Right renal pelvis (tissue), 4 donors: ENCODE results near the gene IGF2BP3. TPM values are rescaled to one million over a fixed set of nuclear protein-coding genes. Genes with fewer than 3 reads are reported as not detected.

ENCODE experiments used
- DNase-seq, 4 donors: peaks; one replicate each; pipeline ENCODE4 v3.0.0-alpha.2; 2013; ENCODE audit warnings: low read depth in 4 of 4, low spot score in 3 of 4, missing footprints in 1 of 4
- polyA plus RNA-seq, 4 donors: library from polyadenylated mRNA; unstranded; fragments of 120-200 nt; gene quantifications; one replicate each; pipeline ENCODE4 v1.2.1, GENCODE V29; 2013; ENCODE audit not compliant: insufficient read length in 4 of 4

Gene IGF2BP3
- polyA plus RNA-seq, 4 donors, result 54.5 to 68.8 (median 63.4) TPM

DNA sequence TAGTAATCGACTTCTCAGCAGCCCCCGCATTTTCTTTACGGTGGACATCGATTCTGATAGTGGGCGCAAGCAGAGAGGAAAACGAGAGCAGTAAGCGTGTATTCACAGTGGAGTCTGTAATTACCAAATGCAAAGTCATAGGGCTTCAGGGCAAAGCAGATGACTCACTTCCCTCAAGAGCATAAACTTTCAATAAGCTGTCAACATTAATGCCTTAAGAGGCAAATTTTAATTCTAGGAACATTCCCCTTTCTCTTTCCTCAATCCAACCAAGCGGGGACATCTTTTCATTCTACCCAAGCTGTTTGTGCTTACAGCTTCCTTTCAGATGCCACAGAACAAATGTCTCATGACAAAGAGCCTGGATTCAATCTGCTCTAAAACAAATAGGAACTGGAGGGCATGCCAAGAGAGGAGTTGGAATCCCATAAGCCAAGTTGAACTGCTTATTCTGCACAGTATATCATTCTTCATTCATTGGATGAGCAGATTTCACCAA, 122.6 kb downstream of the IGF2BP3 start:
- no peak for DNase-seq

DNA sequence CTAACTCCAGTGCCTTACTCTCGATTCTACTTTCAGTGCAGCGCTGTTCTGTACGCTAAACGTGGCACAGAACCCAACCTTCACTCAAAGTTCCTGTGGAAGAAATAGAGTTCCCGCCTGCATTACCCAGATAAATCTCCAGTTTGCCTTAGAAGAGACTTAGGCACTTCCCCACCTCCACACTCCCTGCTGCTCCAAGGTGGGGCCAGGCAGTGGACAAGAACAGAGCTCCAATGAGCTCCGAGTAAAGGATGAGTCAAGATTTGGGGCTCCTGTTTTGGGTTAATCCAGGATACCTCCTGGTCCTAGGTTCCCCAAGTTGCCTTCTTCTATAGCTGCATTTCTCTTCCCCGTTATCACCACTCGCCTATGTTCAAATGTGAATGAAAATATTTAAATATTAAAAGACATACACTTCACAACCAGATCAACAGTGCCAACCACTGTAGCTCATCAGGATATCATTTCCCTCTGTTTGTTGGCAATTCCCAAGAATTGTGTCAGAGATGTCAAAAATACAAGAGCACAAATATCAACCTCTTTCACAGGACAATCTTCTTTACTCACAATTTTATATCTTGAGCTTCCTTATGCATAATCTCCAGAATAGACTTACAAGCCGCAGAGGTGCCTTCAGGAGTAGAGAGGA, 123.1 kb downstream of the IGF2BP3 start:
- no peak for DNase-seq

DNA sequence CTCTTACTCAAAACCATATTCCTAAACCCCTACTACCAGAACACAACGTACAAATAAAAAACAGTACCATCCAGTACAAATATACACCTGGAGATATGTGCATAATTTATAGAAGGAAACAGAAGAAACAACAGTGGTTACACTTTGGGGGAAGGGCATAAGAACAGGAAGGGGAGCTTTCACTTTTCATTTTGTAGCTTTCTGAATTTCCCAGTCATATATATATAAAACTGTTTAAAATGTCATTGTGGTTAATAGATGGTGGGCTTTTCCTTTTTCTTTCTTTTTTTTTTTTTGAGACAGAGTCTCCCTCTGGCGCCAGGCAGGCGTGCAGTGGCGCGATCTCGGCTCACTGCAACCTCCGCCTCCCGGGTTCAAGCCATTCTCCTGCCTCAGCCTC, 124.0 kb downstream of the IGF2BP3 start:
- no peak for DNase-seq

DNA sequence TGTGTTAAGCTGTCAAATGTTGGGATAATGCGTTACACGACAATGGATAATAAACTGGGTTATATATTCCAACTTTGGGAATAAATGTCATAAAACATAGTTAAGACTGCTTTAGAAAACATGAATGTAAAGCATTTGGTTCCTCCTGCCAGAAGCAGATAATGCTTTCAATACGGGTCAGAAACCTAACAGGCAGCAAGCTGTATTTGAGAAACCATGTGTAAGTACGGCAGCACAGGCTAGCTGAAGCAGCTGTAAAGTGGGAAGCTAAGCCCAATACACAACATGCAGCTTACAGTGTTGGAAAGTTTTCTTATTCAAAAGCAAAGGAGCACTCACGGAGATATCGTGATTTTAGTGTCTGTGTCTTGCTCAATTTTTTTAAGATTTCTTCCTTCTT, 124.7 kb downstream of the IGF2BP3 start:
- DNase-seq, result no peak

DNA sequence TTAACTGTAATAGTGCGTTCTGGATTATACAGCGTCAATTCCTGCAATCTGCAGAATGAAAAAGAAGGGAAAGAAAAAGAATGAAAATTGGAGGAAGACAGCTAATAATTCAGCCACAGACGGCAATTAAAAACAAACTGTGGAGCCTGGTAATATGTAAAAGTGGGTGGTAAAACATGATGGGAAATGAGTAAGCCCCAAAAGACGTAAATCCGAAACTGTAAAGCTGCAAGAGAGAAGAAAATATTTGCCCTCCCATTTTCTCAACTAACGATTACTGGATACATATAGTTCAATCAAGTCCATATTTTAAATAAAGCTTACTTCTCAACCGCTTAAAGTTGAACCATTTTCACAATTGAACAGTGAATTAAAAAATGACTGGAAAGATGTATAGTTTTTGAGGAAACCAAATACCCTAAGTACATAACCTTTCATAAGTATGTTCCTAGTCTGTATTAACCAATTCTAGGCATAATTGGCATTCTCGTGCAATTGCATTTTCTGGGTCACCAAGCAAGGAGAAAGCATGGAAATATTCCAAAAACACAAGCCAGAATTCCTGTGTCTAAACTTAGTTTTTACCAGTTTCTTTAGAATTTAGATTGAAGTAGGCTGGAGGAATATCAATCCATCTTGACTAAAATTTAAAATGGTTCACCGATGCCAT, 126.3 kb downstream of the IGF2BP3 start:
- DNase-seq, result no peak

DNA sequence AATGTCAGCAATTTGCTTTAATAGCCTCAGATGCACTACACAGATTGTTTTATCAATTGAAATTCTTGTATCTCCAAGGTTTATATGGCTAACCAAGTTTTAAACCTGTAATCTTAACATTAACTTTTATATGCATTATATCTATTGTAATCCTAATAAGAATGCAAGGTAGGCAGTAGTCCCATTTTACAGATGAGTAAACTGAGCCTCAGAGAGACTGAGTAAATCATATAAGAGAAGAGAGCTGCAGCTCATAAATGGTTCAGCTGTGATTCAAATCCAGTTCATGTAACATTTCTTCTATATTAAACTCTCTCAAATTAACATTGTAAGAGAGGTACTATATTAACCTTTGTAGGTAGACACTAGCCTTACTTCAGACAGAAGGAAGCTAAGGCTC, 127.2 kb downstream of the IGF2BP3 start:
- no peak for DNase-seq

DNA sequence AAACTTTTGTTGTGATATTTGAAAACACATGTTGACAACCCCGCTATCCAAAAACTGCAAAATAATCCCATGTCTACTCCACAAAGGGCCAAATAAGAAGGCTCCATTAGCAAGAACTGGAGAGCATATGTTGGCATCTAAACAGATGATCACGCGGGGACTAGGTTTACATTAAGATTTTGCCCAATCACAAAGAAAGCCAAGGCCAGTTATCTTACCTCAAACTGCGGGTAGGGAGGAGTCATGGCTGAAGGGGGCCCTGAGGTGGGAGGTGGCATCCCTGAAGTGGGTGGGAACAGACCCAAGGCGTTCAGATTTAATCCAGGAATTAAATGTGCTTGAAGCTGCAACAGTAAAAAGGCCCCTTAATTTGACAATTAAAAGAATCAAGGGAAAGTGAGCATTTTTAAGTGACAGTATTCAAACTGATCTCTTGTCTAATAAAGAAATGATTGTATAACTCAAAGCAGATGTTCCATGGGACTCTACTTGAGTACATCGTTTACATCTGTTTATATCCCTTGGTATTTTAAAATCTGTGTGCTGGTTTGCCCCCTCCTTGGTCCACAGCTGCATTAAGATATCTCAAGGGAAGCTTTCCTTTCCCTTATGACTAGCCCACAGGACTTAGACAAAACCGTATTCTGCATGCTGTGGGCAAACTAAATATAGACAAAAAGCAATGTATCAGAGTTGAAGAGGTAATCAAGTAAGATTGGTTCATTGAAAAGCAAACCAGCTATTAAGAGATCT, 128.3 kb downstream of the IGF2BP3 start:
- no peak for DNase-seq

DNA sequence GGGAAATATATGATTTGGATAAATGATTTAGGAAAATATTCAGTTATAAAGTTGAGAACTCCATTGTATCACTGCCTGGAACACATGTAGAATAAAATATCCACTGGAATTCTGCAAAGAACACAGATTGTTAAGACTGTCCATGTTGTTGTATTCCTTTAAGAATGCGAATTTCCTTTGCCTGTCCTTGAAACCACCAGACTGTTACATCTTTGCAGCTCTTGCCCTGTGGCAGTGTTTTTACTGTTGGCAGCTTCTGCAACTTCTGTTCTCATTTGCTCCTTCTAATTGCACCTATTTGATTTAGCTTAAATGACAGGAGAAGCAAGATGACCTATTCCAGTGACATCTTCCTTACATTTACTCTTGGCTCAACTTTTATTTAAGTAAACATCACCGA, 131.4 kb downstream of the IGF2BP3 start:
- no peak for DNase-seq

DNA sequence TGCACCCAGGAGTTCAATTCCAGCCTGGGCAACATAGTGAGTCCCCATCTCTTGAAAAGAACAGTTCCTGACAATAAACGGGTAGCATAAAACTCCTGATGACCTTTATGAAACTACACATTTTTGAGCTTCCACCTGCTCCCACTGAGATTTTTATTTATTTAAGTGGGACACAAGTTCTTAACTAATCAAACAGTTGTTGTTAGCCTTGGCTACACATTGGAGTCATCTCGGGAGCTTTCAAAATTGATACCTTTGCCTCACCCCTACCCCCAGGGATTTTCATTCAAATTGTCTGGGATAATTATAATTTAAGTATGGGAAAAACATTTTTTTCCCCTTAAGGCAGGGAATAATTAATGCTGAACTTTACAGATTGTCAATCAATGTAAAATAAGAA, 131.9 kb downstream of the IGF2BP3 start:
- no peak for DNase-seq

DNA sequence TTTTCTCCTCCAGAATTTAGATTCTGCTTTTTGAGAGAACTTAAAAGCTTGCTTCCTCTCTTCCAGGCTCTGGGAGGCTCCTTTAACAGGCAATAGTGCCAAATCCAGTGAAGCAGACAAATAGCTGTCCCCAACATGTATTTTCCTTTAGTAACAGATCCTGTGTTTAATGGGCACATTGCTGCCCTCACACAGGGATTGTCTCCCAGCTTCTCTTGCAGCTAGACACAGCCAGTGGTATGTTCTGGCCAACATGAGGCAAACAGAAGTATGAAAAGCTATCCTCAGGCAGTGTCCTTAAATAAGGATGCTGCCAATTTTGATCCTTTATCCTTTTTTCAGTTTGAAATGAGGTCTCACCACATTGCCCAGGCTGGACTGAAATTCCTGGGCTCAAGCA, 132.9 kb downstream of the IGF2BP3 start:
- no peak for DNase-seq

DNA sequence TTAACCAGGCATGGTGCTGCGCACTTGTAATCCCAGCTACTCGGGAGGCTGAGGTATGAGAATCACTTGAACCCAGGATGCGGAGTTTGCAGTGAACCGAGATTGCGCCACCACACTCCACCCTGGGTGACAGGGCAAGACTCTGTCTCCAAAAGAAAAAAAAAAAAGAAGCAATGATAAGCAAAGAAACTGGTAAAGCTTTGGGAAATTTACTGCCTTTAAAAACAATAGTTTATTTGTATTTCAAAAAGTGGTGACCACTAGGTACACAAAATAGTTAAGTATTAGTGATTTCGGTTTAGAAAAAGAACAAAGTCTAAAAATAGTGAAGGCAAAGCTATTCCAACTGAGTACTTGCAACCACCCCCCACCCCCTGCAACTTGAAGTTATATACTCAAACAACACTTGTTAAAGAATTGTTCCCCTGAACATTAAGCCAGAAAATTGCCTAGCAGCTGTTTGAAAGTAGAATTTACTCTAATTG, 133.4 kb downstream of the IGF2BP3 start:
- DNase-seq, result no peak

DNA sequence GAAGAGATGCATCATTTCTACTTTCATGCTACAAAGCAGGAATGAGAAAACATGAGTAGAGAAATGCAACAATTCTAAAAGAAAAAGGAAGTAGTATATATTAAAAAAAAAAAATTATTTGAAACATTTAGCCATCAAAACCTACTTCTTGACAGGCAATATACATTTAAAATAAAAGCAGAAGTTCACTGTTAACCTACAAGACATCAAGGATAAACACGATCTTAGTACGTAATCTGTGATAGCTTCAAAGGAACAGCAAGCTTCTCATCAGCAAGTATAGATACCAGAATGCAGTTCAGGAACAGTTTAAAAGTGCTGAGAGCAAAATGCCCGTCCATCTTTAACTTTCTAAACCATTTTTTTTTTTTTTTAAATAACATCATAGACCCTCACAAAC, 134.2 kb downstream of the IGF2BP3 start:
- DNase-seq, result no peak

DNA sequence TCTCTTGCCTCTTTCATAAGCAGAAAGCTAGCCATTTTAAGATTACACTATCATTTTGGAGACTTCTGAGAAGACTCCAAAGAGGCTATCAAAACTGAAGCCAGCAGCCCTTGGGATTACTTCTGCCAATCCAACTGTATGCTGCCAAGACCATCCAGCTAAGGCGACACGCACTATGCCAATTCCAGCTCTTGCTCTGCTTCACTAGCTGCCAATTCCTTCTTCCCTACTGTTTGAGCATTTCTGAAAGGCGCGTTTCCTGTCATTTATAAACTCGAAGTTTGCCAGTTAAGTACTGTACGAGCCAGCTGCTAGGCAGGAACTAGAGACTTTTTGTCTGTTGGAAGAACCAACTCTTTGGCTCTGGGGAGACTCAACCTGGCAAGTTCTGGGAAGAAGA, 134.7 kb downstream of the IGF2BP3 start:
- no peak for DNase-seq

DNA sequence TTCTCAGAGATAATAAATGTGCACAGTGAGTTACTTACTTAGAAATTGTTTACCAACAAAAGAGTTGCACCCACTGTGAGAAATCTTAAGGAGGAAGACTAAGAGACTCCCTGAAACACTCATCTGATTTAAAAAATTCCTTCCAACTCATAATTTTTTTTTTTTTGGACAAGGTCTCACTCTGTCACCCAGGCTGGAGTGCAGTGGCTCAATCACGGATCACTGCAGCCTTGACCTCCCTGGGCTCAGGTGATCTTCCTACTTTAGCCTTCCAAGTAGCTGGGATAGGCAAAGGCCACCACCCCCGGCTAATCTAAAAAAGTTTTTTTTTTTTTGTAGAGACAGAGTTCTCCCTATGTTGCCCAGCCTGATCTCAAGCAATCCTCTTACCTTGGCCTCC, 135.2 kb downstream of the IGF2BP3 start:
- DNase-seq, result no peak

DNA sequence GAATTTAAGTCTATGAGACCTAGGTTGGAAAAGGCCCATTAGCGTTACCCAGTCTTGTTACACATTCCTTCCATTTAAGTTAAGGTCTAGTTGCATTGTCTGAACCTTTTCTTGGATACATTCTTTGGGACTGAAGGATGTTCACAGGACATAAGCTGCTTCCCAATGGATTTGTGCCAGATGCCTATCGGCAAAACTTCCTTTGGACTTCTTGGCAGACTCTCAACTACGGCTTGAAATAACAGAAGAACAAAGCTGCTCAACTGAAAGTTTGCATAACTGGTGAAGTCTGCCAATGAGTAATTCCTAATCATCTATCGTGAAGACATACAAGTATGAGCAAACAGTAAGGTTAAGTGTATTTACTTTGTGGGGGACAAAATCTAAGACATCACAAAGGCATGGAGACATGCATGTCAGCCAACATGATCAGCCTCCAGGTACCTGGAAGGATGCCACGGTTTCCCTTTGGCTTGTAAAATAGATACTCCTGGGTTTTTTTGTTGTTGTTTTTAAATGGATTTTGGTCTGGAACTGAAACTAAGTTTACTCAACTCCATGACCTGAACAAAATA, 135.7 kb downstream of the IGF2BP3 start:
- no peak for DNase-seq

DNA sequence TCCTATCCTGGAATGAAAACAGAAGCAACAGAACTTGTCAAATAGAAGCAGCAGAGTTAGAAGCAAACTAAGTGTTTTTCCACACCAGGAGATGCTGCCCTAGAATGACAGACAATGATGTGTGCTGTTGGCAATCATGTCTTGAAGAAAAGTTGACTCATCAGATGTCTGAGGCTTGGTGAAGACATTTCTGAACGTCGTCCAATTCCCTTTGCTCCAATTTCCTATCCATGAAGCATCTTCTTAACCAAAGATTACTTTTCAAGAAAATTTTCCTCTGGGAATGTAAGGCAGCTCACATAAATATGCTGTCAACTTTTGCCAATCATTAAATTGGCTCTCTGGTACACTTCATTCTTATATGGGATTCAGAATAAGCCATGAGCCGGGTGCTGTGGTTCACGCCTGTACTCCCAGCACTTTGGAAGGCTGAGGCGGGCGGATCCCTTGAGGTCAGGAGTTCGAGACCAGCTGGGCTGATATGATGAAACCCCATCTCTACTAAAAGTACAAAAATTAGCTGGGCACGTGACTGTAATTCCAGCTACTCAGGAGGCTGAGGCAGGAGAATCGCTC, 136.5 kb downstream of the IGF2BP3 start:
- DNase-seq, result no peak

DNA sequence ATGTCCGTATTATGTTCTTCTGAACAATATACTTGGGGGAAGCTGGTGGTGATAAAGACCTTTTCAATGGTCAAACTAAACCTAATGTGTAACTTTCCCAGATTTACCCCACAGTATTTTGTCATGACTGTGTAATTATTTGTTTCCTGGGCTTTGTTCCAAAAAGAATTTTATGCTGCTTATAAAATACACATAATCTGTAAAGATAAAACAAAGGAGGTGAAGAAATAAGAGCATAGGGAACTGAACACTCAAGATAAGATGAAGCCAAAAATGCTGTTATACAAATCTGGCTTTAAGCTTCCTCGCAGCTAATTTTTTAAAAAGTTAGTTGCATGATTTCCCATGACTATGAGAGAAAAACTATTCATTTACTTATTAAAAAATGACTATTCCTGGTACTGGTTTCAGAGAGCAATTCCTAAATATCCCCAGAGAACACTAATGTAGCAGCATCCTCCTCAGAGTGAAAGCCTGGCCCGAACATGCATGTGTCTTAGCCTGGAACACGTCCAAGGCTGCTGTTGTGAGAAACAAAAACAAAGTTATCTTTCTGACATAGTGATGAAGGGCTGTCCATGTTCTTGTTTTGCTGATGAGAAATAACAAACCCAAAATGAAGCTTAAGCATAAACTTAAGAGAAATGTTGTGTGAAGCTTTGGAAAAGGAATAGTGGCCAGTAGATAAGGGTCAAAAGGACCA, 137.2 kb downstream of the IGF2BP3 start:
- no peak for DNase-seq

DNA sequence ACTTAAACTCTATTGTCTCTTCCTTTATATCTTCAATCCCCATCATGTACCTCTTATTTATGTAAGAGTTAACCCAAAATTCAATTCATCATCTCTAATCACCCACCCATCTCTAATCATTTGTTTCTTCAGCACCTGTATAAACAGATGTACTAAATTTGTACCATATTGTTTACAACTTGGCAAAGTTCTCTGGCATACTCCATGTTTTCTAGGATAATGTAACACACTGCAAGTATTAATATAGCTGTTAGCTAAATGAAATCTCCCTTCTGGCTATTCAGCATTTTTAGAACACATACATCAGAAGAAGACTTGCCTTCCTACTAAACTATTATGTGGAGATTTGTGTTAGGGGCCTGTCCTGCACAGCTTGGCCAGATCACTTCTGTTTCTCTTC, 138.1 kb downstream of the IGF2BP3 start:
- DNase-seq, result no peak

DNA sequence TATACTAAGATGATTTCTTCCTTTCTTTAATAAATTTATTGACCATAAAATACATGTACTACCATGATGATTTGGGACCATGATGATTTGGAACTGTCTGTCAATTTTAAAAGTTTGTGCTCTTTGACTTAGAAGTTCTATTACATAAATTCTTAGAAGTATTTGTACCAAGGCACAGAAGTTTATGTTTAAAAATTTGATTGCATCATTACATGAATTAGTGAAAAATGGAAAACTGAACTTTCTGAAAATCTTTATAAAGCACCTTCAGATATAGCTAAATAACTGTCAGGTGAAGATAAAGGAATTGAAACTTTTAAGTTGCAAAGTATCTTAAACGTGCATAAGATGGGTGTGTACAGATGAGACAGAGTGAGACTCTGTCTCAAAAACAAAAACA, 139.2 kb downstream of the IGF2BP3 start:
- no peak for DNase-seq

DNA sequence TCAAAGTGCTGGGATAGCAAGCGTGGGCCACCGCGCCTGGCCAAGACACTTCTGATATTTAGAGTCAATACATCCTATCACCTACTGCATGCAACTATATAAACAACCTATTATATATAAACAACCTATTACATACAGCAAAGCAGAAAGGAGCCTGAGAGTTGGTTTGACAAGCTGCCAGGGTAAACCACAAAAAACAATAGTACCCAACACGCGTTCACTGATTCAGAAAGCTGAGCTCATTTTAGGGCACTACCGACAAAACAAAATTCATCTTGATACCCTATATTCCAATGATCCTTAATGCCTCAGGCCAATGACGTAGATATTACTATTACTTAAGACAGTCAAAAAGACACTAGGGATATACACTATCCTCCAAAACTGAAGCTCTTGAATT, 154.9 kb downstream of the IGF2BP3 start:
- no peak for DNase-seq
